K562 (cell line): ENCODE measurements around the gene RNASEH2A. TPM values are rescaled to one million over a fixed set of nuclear protein-coding genes. Genes with fewer than 3 reads are reported as not detected.

Source experiments
- ATF7 ChIP-seq: fragments of 450-650 bp; IDR thresholded peaks from 2 replicates; pipeline ENCODE4 v1.7.1; 2014; ENCODE audit warnings: mild to moderate bottlenecking, moderate library complexity
- CHD2 ChIP-seq: IDR thresholded peaks from 2 replicates; pipeline ENCODE4 v1.6.1; 2011; ENCODE audit warnings: low read depth, low read length
- HDAC3 ChIP-seq: fragments of 450-650 bp; IDR thresholded peaks from 2 replicates; pipeline ENCODE4 v1.6.1; 2018; ENCODE audit warnings: borderline replicate concordance, mild to moderate bottlenecking, moderate library complexity; ENCODE audit not compliant: partially characterized antibody
- IFI16 ChIP-seq: fragments of 250-450 bp; sonication (Bioruptor Pico); IDR thresholded peaks from 2 replicates; pipeline ENCODE4 v2.1.2; 2022; ENCODE audit warnings: mild to moderate bottlenecking, inconsistent platforms
- NCOA2 ChIP-seq, 2 experiments: fragments of 450-650 bp; IDR thresholded peaks; 2 replicates each; pipeline ENCODE4 v1.6.1; 2018; ENCODE audit warnings: mild to moderate bottlenecking in 2 of 2, moderate library complexity in 1 of 2; ENCODE audit not compliant: partially characterized antibody in 2 of 2
- SIX5 ChIP-seq, 2 experiments: IDR thresholded peaks; 2 replicates each; pipeline ENCODE4 v1.6.1; 2011; ENCODE audit warnings: low read length in 2 of 2, borderline replicate concordance in 1 of 2, low read depth in 1 of 2, mild to moderate bottlenecking in 1 of 2, moderate library complexity in 1 of 2; ENCODE audit not compliant: insufficient read depth in 1 of 2
- TAF9B ChIP-seq: fragments of 450-650 bp; IDR thresholded peaks from 2 replicates; pipeline ENCODE4 v1.6.1; 2018; ENCODE audit warnings: mild to moderate bottlenecking; ENCODE audit not compliant: partially characterized antibody
- ZBTB40 ChIP-seq, 2 experiments: fragments of 450-650 bp in 1 of 2; sonication (generic) in 1 of 2; formaldehyde crosslinking in 1 of 2; IDR thresholded peaks; 2 replicates each; pipeline versions ENCODE4 v1.7.1 to v1.9.0; 2016 to 2022; ENCODE audit warnings: inconsistent platforms in 1 of 2, mild to moderate bottlenecking in 1 of 2, missing genetic modification reagents in 1 of 2
- ZNF121 ChIP-seq: sonication (generic); formaldehyde crosslinking; conservative IDR thresholded peaks from 2 replicates; pipeline ENCODE4 v1.8.0; 2022; ENCODE audit warnings: missing genetic modification reagents
- ZNF324 ChIP-seq: fragments of 250-450 bp; sonication (Bioruptor Pico); IDR thresholded peaks from 2 replicates; pipeline ENCODE4 v1.4.0; 2020; ENCODE audit warnings: mild to moderate bottlenecking
- ZNF431 ChIP-seq: sonication (generic); formaldehyde crosslinking; IDR thresholded peaks from 2 replicates; pipeline ENCODE4 v1.8.0; 2022; ENCODE audit warnings: mild to moderate bottlenecking, missing genetic modification reagents
- polyA plus RNA-seq, 8 experiments: library from polyadenylated mRNA; depleted of rRNA in 4 of 8; stranded (reverse) in 5 of 8; unstranded in 3 of 8; fragments of >200 nt; fragmentation: Nextera tagmentation in 2 of 8; fragmentation: Illumina TruSeq in 1 of 8; extraction: Ambion mirVana in 2 of 8; extraction: Trizol in 1 of 8; gene quantifications; 2 replicates each; pipeline versions ENCODE4 v1.2.1 to v1.2.3, GENCODE V29; 2011 to 2014; ENCODE audit warnings: inconsistent platforms in 1 of 8, missing spikeins in 1 of 8
- total RNA-seq, 7 experiments: library from RNA; depleted of rRNA in 6 of 7; stranded (reverse); fragments of >200 nt in 6 of 7; fragmentation: Illumina TruSeq in 2 of 7; extraction: Trizol in 2 of 7; gene quantifications; 2 replicates each; pipeline versions ENCODE4 v1.2.1 to v1.2.3, GENCODE V29; 2011 to 2021; ENCODE audit warnings: low replicate concordance in 1 of 7
- TF ChIP-seq, protein P1 (sequence below): IDR thresholded peaks from 2 replicates; pipeline ENCODE4 v1.6.1; 2011; ENCODE audit warnings: borderline replicate concordance, low read depth, mild to moderate bottlenecking, moderate library complexity, low read length; ENCODE audit not compliant: insufficient read depth, poor library complexity, severe bottlenecking
- TF ChIP-seq, protein P2 (sequence below), 2 experiments: fragments of 450-650 bp in 1 of 2; sonication (generic) in 1 of 2; formaldehyde crosslinking in 1 of 2; IDR thresholded peaks in 1 of 2; conservative IDR thresholded peaks in 1 of 2; 2 replicates each; pipeline versions ENCODE4 v1.6.1 to v1.8.1; 2016 to 2023; ENCODE audit warnings: mild to moderate bottlenecking in 2 of 2, moderate library complexity in 2 of 2, inconsistent platforms in 1 of 2, missing genetic modification reagents in 1 of 2

RNASEH2A gene
- total and polyA plus RNA-seq, 9 of the 15 experiments (the other 6 are each of a cell fraction or from before 2014, with no cell fraction given) = 22.3 to 78.0 (median 61.7) TPM

GRCh38 chr19:12825254-12826131 is 19.1 kb downstream of the RNASEH2A start (continued):
- no peak for TF ChIP-seq ZNF324
- TF ChIP-seq TAF9B = no peak
- TF ChIP-seq, protein P1, sequence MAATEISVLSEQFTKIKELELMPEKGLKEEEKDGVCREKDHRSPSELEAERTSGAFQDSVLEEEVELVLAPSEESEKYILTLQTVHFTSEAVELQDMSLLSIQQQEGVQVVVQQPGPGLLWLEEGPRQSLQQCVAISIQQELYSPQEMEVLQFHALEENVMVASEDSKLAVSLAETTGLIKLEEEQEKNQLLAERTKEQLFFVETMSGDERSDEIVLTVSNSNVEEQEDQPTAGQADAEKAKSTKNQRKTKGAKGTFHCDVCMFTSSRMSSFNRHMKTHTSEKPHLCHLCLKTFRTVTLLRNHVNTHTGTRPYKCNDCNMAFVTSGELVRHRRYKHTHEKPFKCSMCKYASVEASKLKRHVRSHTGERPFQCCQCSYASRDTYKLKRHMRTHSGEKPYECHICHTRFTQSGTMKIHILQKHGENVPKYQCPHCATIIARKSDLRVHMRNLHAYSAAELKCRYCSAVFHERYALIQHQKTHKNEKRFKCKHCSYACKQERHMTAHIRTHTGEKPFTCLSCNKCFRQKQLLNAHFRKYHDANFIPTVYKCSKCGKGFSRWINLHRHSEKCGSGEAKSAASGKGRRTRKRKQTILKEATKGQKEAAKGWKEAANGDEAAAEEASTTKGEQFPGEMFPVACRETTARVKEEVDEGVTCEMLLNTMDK = peak; percentile 64
- TF ChIP-seq NCOA2 (IDR thresholded peaks at IDR 0.05; ENCODE audit: partially characterized antibody in 2 of 2) = no peak
- no peak for TF ChIP-seq SIX5 (IDR thresholded peaks at IDR 0.05; ENCODE audit: borderline replicate concordance in 1 of 2, insufficient read depth in 1 of 2, low read depth in 1 of 2, low read length in 2 of 2)
- TF ChIP-seq ZNF121 = no peak
- TF ChIP-seq CHD2 = no peak
- TF ChIP-seq IFI16 (CRISPR knock-in tag) = no peak
- TF ChIP-seq, protein P2, sequence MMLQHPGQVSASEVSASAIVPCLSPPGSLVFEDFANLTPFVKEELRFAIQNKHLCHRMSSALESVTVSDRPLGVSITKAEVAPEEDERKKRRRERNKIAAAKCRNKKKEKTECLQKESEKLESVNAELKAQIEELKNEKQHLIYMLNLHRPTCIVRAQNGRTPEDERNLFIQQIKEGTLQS (IDR thresholded peaks at IDR 0.05) = peak; percentile 31; the same call in 1 of the 2 replicates
- TF ChIP-seq, protein P2 (CRISPR knock-in tag; conservative IDR thresholded peaks at IDR 0.05) = no peak
- no peak for TF ChIP-seq ZBTB40 (IDR thresholded peaks at IDR 0.05)
- no peak for TF ChIP-seq ZBTB40 (CRISPR knock-in tag; IDR thresholded peaks at IDR 0.05)
- no peak for TF ChIP-seq ZNF431 (CRISPR knock-in tag)
- no peak for TF ChIP-seq HDAC3
- TF ChIP-seq ATF7 = peak; percentile 43
